HepG2 (cell line): Measurements from ENCODE around the gene ABHD12. TPM values are rescaled to one million over a fixed set of nuclear protein-coding genes. Genes with fewer than 3 reads are reported as not detected.

Experiments used
- ATAC-seq: fragments of 200-7000 bp; cut with Tn5 transposase; 3 replicates; pipeline ENCODE4 v1.9.1; 2020; ENCODE audit warnings: mild to moderate bottlenecking, moderate library complexity
- BruUV-seq: library from RNA; stranded (reverse); fragments of 400-500 nt; replicated peaks from 2 replicates; lab custom pipeline; 2021; lab: Mats Ljungman, UMichigan
- CTCF ChIA-PET: fragments of 300-600 bp; formaldehyde crosslinking; extraction: SDS; loops from one replicate; lab custom pipeline; 2021; ENCODE audit warnings: low total read pairs, inconsistent platforms, low intra/inter-chr PET ratio; lab: Yijun Ruan, JAX
- POLR2A ChIA-PET: fragments of 350-600 bp; sonication (Branson Sonifier 250); formaldehyde crosslinking; loops from one replicate; lab custom pipeline; 2020; ENCODE audit warnings: antibody characterized with exemption, inconsistent platforms; lab: Yijun Ruan, JAX
- DNase-seq: peaks from one replicate; pipeline ENCODE4 v3.0.0-alpha.2; 2015; ENCODE audit warnings: low spot score
- FAIRE-seq: peaks from 3 replicates; lab custom pipeline; 2011; peaks lifted over from hg19 to GRCh38; lab: Jason Lieb, UNC
- H2AFZ ChIP-seq: one replicate; pipeline ENCODE4 v1.6.1; 2011; ENCODE audit warnings: low read length, inconsistent platforms
- H3K27ac ChIP-seq: fragments of 300-600 bp; 3 replicates; pipeline ENCODE4 v1.8.0; 2011; ENCODE audit warnings: mixed run types, mild to moderate bottlenecking, mixed read lengths, low read length, inconsistent platforms; ENCODE audit not compliant: insufficient read depth; ENCODE audit errors: extremely low read length
- H3K27me3 ChIP-seq, 2 experiments: fragments of 200-600 bp in 1 of 2; 2 replicates in 1 of 2; 3 replicates in 1 of 2; pipeline versions ENCODE4 v1.6.0 to v1.8.0; 2011; ENCODE audit warnings: low read length in 2 of 2, mild to moderate bottlenecking in 2 of 2, moderate library complexity in 2 of 2, inconsistent platforms in 1 of 2; ENCODE audit not compliant: insufficient read depth in 2 of 2, control insufficient read depth in 1 of 2
- H3K36me3 ChIP-seq, 2 experiments: fragments of 200-600 bp in 1 of 2; replicated peaks in 1 of 2; 2 replicates in 1 of 2; 3 replicates in 1 of 2; pipeline versions ENCODE4 v1.5.1 to v1.8.0; 2011; ENCODE audit warnings: low read length in 2 of 2, inconsistent platforms in 1 of 2; ENCODE audit not compliant: insufficient read depth in 2 of 2, control insufficient read depth in 1 of 2
- H3K4me1 ChIP-seq: 2 replicates; pipeline ENCODE4 v1.5.1; 2012; ENCODE audit warnings: low read length, inconsistent platforms; ENCODE audit not compliant: insufficient read depth
- H3K4me2 ChIP-seq: 2 replicates; pipeline ENCODE4 v1.6.0; 2011; ENCODE audit warnings: low read depth, low read length, inconsistent platforms
- H3K4me3 ChIP-seq, 3 experiments: fragments of 200-600 bp in 1 of 3; sonication (generic), shearing (Covaris generic) in 1 of 3; replicated peaks in 1 of 3; 2 replicates each; pipeline ENCODE4 v1.5.1; 2011 to 2016; ENCODE audit warnings: low read length in 3 of 3, inconsistent platforms in 2 of 3, low read depth in 2 of 3, mild to moderate bottlenecking in 2 of 3, control low read depth in 1 of 3, mixed read lengths in 1 of 3; ENCODE audit not compliant: insufficient read depth in 1 of 3
- H3K79me2 ChIP-seq: one replicate; pipeline ENCODE4 v1.6.1; 2011; ENCODE audit warnings: low read length, inconsistent platforms; ENCODE audit not compliant: insufficient read depth
- H3K9ac ChIP-seq: 2 replicates; pipeline ENCODE4 v1.6.0; 2011; ENCODE audit warnings: mild to moderate bottlenecking, low read depth, low read length, inconsistent platforms; ENCODE audit not compliant: insufficient read depth
- H3K9me3 ChIP-seq: 2 replicates; pipeline ENCODE4 v1.5.1; 2012; ENCODE audit warnings: mild to moderate bottlenecking, low read length
- H4K20me1 ChIP-seq: 2 replicates; pipeline ENCODE4 v1.6.0; 2011; ENCODE audit warnings: inconsistent platforms, mild to moderate bottlenecking, low read length, moderate library complexity; ENCODE audit not compliant: insufficient read depth
- AGO2 ChIP-seq: fragments of 200-400 bp; formaldehyde crosslinking; optimal IDR thresholded peaks from 2 replicates; pipeline ENCODE3; 2017; ENCODE audit warnings: mild to moderate bottlenecking, low read depth, low read length, moderate library complexity
- ZNF274 ChIP-seq: sonication (generic); formaldehyde crosslinking; IDR thresholded peaks from 2 replicates; pipeline ENCODE4 v1.5.1; 2020; ENCODE audit warnings: mild to moderate bottlenecking, missing genetic modification reagents
- WGBS: methylation state at CpG from one replicate; pipeline ENCODE4 v1.1.6; 2017; ENCODE audit warnings: low lambda C conversion rate; 5-methylcytosine and 5-hydroxymethylcytosine counted together
- in situ Hi-C: cut with HindIII; loops from 2 replicates; pipeline ENCODE4 v1.10.0; 2017; ENCODE audit warnings: low pct_unique_long_range_greater_than_20kb; ENCODE audit not compliant: extremely low pct_ligation_motif_present
- intact Hi-C: fragments of 100-400 bp; cut with micrococcal nuclease; formaldehyde crosslinking; loops from one replicate; pipeline ENCODE4 v1.10.0; 2022; ENCODE audit not compliant: unreplicated experiment
- polyA plus RNA-seq, 8 experiments: library from polyadenylated mRNA; depleted of rRNA in 3 of 8; stranded (reverse) in 7 of 8; unstranded in 1 of 8; fragments of >200 nt; fragmentation: Illumina TruSeq in 4 of 8; extraction: Trizol in 4 of 8; gene quantifications; 2 replicates each; pipeline versions ENCODE4 v1.2.1 to v1.2.3, GENCODE V29; 2011 to 2016; ENCODE audit warnings: low read depth in 4 of 8, missing spikeins in 1 of 8, mixed read lengths in 1 of 8; ENCODE audit not compliant: insufficient read depth in 1 of 8
- total RNA-seq, 5 experiments: library from RNA; depleted of rRNA; stranded (reverse); fragments of >200 nt; fragmentation: Illumina TruSeq; extraction: Trizol; gene quantifications; 2 replicates each; pipeline ENCODE4 v1.2.3, GENCODE V29; 2016; ENCODE audit warnings: low read depth in 1 of 5
- TF ChIP-seq, protein P1 (sequence below): sonication (generic); formaldehyde crosslinking; IDR thresholded peaks from 2 replicates; pipeline ENCODE4 v1.4.0; 2020; ENCODE audit warnings: missing genetic modification reagents, mild to moderate bottlenecking, borderline replicate concordance
- TF ChIP-seq, protein P2 (sequence below): sonication (generic); formaldehyde crosslinking; IDR thresholded peaks from 2 replicates; pipeline ENCODE4 v1.8.0; 2022; ENCODE audit warnings: missing genetic modification reagents, mild to moderate bottlenecking, moderate library complexity, borderline replicate concordance

The ABHD12 gene
- total and polyA plus RNA-seq, 2 of the 13 experiments (the other 11 are each of a cell fraction or from before 2014, with no cell fraction given): 23.5 to 72.1 TPM

- Histone ChIP-seq H3K4me2 (no peak overlapping the region), H2AFZ (no peak overlapping the region), H3K79me2 (no peaks in the 10 kb centered on the region), H3K27me3 (no peaks in the 10 kb centered on the region), H3K4me3 (no peak overlapping the region), H3K9ac (no peak overlapping the region), H3K9me3 (no peaks in the 10 kb centered on the region), H3K4me1 (no peaks in the 10 kb centered on the region), H3K27ac (no peak overlapping the region), H3K36me3 (peaks cover 58 to 94% of the 10 kb centered on the region in 2 experiments), H4K20me1 (no peaks in the 10 kb centered on the region)
- intact Hi-C loops: no loop called here
- DNase-seq (no peak), FAIRE-seq (no peak), ATAC-seq (peak; percentile 3; the same call in 2 of the 3 replicates)
- no TSS peak for BruUV-seq
- TF ChIP-seq AGO2 (peak; percentile 17), ZNF274 (CRISPR knock-in tag) (peak; percentile 3; the same call in 1 of the 2 replicates)
- TF ChIP-seq, protein P1, sequence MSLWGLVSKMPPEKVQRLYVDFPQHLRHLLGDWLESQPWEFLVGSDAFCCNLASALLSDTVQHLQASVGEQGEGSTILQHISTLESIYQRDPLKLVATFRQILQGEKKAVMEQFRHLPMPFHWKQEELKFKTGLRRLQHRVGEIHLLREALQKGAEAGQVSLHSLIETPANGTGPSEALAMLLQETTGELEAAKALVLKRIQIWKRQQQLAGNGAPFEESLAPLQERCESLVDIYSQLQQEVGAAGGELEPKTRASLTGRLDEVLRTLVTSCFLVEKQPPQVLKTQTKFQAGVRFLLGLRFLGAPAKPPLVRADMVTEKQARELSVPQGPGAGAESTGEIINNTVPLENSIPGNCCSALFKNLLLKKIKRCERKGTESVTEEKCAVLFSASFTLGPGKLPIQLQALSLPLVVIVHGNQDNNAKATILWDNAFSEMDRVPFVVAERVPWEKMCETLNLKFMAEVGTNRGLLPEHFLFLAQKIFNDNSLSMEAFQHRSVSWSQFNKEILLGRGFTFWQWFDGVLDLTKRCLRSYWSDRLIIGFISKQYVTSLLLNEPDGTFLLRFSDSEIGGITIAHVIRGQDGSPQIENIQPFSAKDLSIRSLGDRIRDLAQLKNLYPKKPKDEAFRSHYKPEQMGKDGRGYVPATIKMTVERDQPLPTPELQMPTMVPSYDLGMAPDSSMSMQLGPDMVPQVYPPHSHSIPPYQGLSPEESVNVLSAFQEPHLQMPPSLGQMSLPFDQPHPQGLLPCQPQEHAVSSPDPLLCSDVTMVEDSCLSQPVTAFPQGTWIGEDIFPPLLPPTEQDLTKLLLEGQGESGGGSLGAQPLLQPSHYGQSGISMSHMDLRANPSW (CRISPR knock-in tag): no peak
- TF ChIP-seq, protein P2, sequence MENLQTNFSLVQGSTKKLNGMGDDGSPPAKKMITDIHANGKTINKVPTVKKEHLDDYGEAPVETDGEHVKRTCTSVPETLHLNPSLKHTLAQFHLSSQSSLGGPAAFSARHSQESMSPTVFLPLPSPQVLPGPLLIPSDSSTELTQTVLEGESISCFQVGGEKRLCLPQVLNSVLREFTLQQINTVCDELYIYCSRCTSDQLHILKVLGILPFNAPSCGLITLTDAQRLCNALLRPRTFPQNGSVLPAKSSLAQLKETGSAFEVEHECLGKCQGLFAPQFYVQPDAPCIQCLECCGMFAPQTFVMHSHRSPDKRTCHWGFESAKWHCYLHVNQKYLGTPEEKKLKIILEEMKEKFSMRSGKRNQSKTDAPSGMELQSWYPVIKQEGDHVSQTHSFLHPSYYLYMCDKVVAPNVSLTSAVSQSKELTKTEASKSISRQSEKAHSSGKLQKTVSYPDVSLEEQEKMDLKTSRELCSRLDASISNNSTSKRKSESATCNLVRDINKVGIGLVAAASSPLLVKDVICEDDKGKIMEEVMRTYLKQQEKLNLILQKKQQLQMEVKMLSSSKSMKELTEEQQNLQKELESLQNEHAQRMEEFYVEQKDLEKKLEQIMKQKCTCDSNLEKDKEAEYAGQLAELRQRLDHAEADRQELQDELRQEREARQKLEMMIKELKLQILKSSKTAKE: 0 out of 2 replicates have a peak, but pooled peaks have one; percentile 3
- POLR2A ChIA-PET: no interaction called here
- in situ Hi-C loops: no loop called here
- CTCF ChIA-PET: no interaction called here
- 95% methylated on average over 24 of the region's 24 CpGs for WGBS
These were observed 107.2 kb downstream of the ABHD12 start for GRCh38 chr20:25283221-25283951.
